H9 (cell line): Measurements from ENCODE around the gene DDAH2. TPM values are rescaled to one million over a fixed set of nuclear protein-coding genes. Genes with fewer than 3 reads are reported as not detected.

ENCODE experiments used
- DNase-seq: peaks from one replicate; pipeline ENCODE4 v3.0.0-alpha.2; 2017
- H2AFZ ChIP-seq: one replicate; pipeline ENCODE4 v1.6.1; 2013; ENCODE audit warnings: mild to moderate bottlenecking, low read length, control low read depth, moderate library complexity
- H2AK5ac ChIP-seq: 2 replicates; pipeline ENCODE4 v1.6.1; 2013; ENCODE audit warnings: low read length, control low read depth, mixed read lengths; ENCODE audit not compliant: insufficient read length
- H2BK120ac ChIP-seq: one replicate; pipeline ENCODE4 v1.6.1; 2013; ENCODE audit warnings: low read depth, mild to moderate bottlenecking, low read length, control low read depth, inconsistent platforms; ENCODE audit not compliant: poor library complexity, severe bottlenecking
- H2BK12ac ChIP-seq: 2 replicates; pipeline ENCODE4 v1.6.1; 2013; ENCODE audit warnings: low read length, control low read depth, mixed read lengths, low read depth; ENCODE audit not compliant: insufficient read length
- H2BK15ac ChIP-seq: 2 replicates; pipeline ENCODE4 v1.6.1; 2013; ENCODE audit warnings: low read depth, low read length, control low read depth
- H2BK20ac ChIP-seq: one replicate; pipeline ENCODE4 v1.6.1; 2013; ENCODE audit warnings: low read depth, mild to moderate bottlenecking, low read length, control low read depth, inconsistent platforms; ENCODE audit not compliant: poor library complexity, severe bottlenecking
- H2BK5ac ChIP-seq: 2 replicates; pipeline ENCODE4 v1.6.1; 2013; ENCODE audit warnings: low read length, control low read depth, mixed read lengths; ENCODE audit not compliant: insufficient read length
- H3K14ac ChIP-seq: 2 replicates; pipeline ENCODE4 v1.6.1; 2013; ENCODE audit warnings: low read length, control low read depth; ENCODE audit not compliant: insufficient read depth
- H3K18ac ChIP-seq: 2 replicates; pipeline ENCODE4 v1.6.1; 2013; ENCODE audit warnings: low read depth, mild to moderate bottlenecking, mixed read lengths, low read length, control low read depth; ENCODE audit not compliant: insufficient read length
- H3K23ac ChIP-seq: 2 replicates; pipeline ENCODE4 v1.6.1; 2013; ENCODE audit warnings: low read length, control low read depth, mixed read lengths, low read depth; ENCODE audit not compliant: insufficient read length
- H3K23me2 ChIP-seq: 2 replicates; pipeline ENCODE4 v1.6.1; 2013; ENCODE audit warnings: low read depth, mild to moderate bottlenecking, mixed read lengths, low read length, control low read depth; ENCODE audit not compliant: insufficient read length, poor library complexity, severe bottlenecking
- H3K27ac ChIP-seq: 2 replicates; pipeline ENCODE4 v1.5.1; 2013; ENCODE audit warnings: low read length, control low read depth, mixed read lengths, low read depth; ENCODE audit not compliant: insufficient read length
- H3K27me3 ChIP-seq: 2 replicates; pipeline ENCODE4 v1.6.1; 2013; ENCODE audit warnings: low read length, control low read depth, inconsistent platforms; ENCODE audit not compliant: insufficient read depth
- H3K4ac ChIP-seq: 2 replicates; pipeline ENCODE4 v1.6.1; 2013; ENCODE audit warnings: low read depth, mild to moderate bottlenecking, control low read depth, inconsistent platforms, low read length, moderate library complexity
- H3K4me1 ChIP-seq: 2 replicates; pipeline ENCODE4 v1.6.1; 2013; ENCODE audit warnings: low read length, control low read depth, inconsistent platforms; ENCODE audit not compliant: insufficient read depth
- H3K4me2 ChIP-seq: 2 replicates; pipeline ENCODE4 v1.6.1; 2013; ENCODE audit warnings: low read length, control low read depth, mixed read lengths; ENCODE audit not compliant: insufficient read length, insufficient read depth
- H3K56ac ChIP-seq: 2 replicates; pipeline ENCODE4 v1.6.1; 2013; ENCODE audit warnings: low read depth, mild to moderate bottlenecking, mixed read lengths, low read length, control low read depth; ENCODE audit not compliant: insufficient read length
- H3K79me1 ChIP-seq: 2 replicates; pipeline ENCODE4 v1.6.1; 2013; ENCODE audit warnings: low read depth, mild to moderate bottlenecking, moderate library complexity, low read length, control low read depth, inconsistent platforms; ENCODE audit not compliant: insufficient read depth, poor library complexity, severe bottlenecking
- H3K79me2 ChIP-seq: 2 replicates; pipeline ENCODE4 v1.6.1; 2013; ENCODE audit warnings: low read length, control low read depth, inconsistent platforms; ENCODE audit not compliant: insufficient read depth
- H3K9ac ChIP-seq: 2 replicates; pipeline ENCODE4 v1.6.1; 2013; ENCODE audit warnings: low read length, control low read depth, mixed read lengths; ENCODE audit not compliant: insufficient read length; ENCODE audit errors: extremely low read depth
- H3K9me3 ChIP-seq: one replicate; pipeline ENCODE4 v1.6.1; 2013; ENCODE audit warnings: low read depth, low read length, inconsistent platforms; ENCODE audit not compliant: control insufficient read depth
- H3T11ph ChIP-seq: one replicate; pipeline ENCODE4 v1.6.1; 2013; ENCODE audit warnings: mild to moderate bottlenecking, low read length, control low read depth, inconsistent platforms
- H4K20me1 ChIP-seq: one replicate; pipeline ENCODE4 v1.6.1; 2013; ENCODE audit not compliant: control insufficient read depth, insufficient read length, insufficient read depth
- H4K5ac ChIP-seq: 2 replicates; pipeline ENCODE4 v1.6.1; 2013; ENCODE audit warnings: low read depth, mild to moderate bottlenecking, mixed read lengths, low read length, control low read depth; ENCODE audit not compliant: insufficient read length
- H4K8ac ChIP-seq: replicated peaks from 2 replicates; pipeline ENCODE4 v1.6.1; 2013; ENCODE audit warnings: low read length, control low read depth, mixed read lengths, low read depth; ENCODE audit not compliant: insufficient read length
- H4K91ac ChIP-seq: 2 replicates; pipeline ENCODE4 v1.6.1; 2013; ENCODE audit warnings: low read depth, mild to moderate bottlenecking, moderate library complexity, mixed read lengths, low read length, control low read depth; ENCODE audit not compliant: insufficient read length
- H3K27ac Mint-ChIP-seq, 3 experiments: 2 replicates in 2 of 3; 3 replicates in 1 of 3; pipeline ENCODE4 v1.8.0; 2020 to 2021; ENCODE audit warnings: mixed read lengths in 3 of 3, mild to moderate bottlenecking in 1 of 3, moderate library complexity in 1 of 3
- H3K27me3 Mint-ChIP-seq: 2 replicates; pipeline ENCODE4 v1.8.0; 2021; ENCODE audit warnings: low read depth, mild to moderate bottlenecking, moderate library complexity, mixed read lengths
- H3K36me3 Mint-ChIP-seq, 3 experiments: 2 replicates in 2 of 3; 3 replicates in 1 of 3; pipeline ENCODE4 v1.8.0; 2020 to 2021; ENCODE audit warnings: low read depth in 3 of 3, mixed read lengths in 3 of 3; ENCODE audit not compliant: insufficient read depth in 1 of 3
- H3K4me1 Mint-ChIP-seq, 2 experiments: 2 replicates each; pipeline ENCODE4 v1.8.0; 2020; ENCODE audit warnings: mixed read lengths in 2 of 2
- H3K4me3 Mint-ChIP-seq, 2 experiments: 2 replicates in 1 of 2; 3 replicates in 1 of 2; pipeline ENCODE4 v1.8.0; 2020 to 2021; ENCODE audit warnings: mild to moderate bottlenecking in 2 of 2, mixed read lengths in 2 of 2, moderate library complexity in 1 of 2
- H3K9me3 Mint-ChIP-seq, 2 experiments: 2 replicates in 1 of 2; 3 replicates in 1 of 2; pipeline ENCODE4 v1.8.0; 2020; ENCODE audit warnings: mild to moderate bottlenecking in 2 of 2, mixed read lengths in 2 of 2, moderate library complexity in 1 of 2
- CTCF ChIP-seq: fragments of 200-600 bp; sonication (generic); conservative IDR thresholded peaks from 3 replicates; pipeline ENCODE4 v1.8.0; 2021; ENCODE audit warnings: antibody characterized with exemption, mild to moderate bottlenecking
- WGBS: extraction: QIAGEN DNeasy Blood & Tissue Kit; methylation state at CpG from one replicate; pipeline ENCODE4 v1.1.7; 2013; ENCODE audit warnings: missing lambda C conversion rate, low lambda C conversion rate, mixed read lengths; ENCODE audit not compliant: insufficient read length; ENCODE audit errors: extremely low coverage; 5-methylcytosine and 5-hydroxymethylcytosine counted together
- total RNA-seq: library from RNA; stranded (reverse); gene quantifications from 2 replicates; pipeline ENCODE4 v1.2.1, GENCODE V29; 2021

The DDAH2 gene
- total RNA-seq, 1 experiment from 2014 or later = 73.2 TPM

GRCh38 chr6:31761343-31761742 lies 32.2 kb upstream of the DDAH2 start:
- H3K27ac ChIP-seq = no peak overlapping the region
- no peaks in the 10 kb centered on the region for H3K79me2 ChIP-seq
- whole genome bisulfite sequencing = no CpG with 5 or more reads among the region's 8 CpGs
- H3K36me3 Mint-ChIP-seq = peaks cover 13 to 49% (median 34%) of the 10 kb centered on the region in 3 experiments
- no peak overlapping the region for H4K8ac ChIP-seq
- H4K91ac ChIP-seq = no peak overlapping the region
- H3K4me2 ChIP-seq = no peak overlapping the region
- H2BK15ac ChIP-seq = no peak overlapping the region
- no peaks in the 10 kb centered on the region for H3K4me1 ChIP-seq
- H3K14ac ChIP-seq = no peak overlapping the region
- H2BK120ac ChIP-seq = no peak overlapping the region
- H3K4me3 Mint-ChIP-seq = no peak overlapping the region
- H2BK5ac ChIP-seq = no peak overlapping the region
- peaks cover 19 to 23% of the 10 kb centered on the region in 2 experiments for H3K4me1 Mint-ChIP-seq
- H3K23ac ChIP-seq = no peak overlapping the region
- H3K9ac ChIP-seq = no peak overlapping the region
- no peak overlapping the region for H3K56ac ChIP-seq
- H2BK20ac ChIP-seq = no peak overlapping the region
- H3K18ac ChIP-seq = no peak overlapping the region
- H2BK12ac ChIP-seq = no peak overlapping the region
- H3K79me1 ChIP-seq = no peaks in the 10 kb centered on the region
- no peaks in the 10 kb centered on the region; the same call in 1 of the 2 replicates for H3K27me3 Mint-ChIP-seq
- H3K9me3 Mint-ChIP-seq = no peaks in the 10 kb centered on the region
- H3K4ac ChIP-seq = no peak overlapping the region
- no peak for DNase-seq
- H3K23me2 ChIP-seq = no peaks in the 10 kb centered on the region
- H3K27ac Mint-ChIP-seq = no peak overlapping the region
- H2AFZ ChIP-seq = no peak overlapping the region
- H4K5ac ChIP-seq = no peak overlapping the region
- TF ChIP-seq CTCF = no peak
- no peaks in the 10 kb centered on the region for H3K27me3 ChIP-seq
- H3T11ph ChIP-seq = no peak overlapping the region
- no peak overlapping the region for H2AK5ac ChIP-seq
- H4K20me1 ChIP-seq = no peaks in the 10 kb centered on the region
- H3K9me3 ChIP-seq = no peaks in the 10 kb centered on the region
